GM18526 (cell line): Measurements from ENCODE around the gene WDR35.
A peak's percentile ranks its signal among the peaks of the same experiment; 100 is the strongest.

ENCODE experiments used
- POLR2A ChIP-seq: IDR thresholded peaks from 3 replicates; pipeline ENCODE4 v1.6.1; 2011; ENCODE audit not compliant: insufficient read length; ENCODE audit errors: extremely low read depth

WDR35 gene

GRCh38 chr2:19989667-19990415, at the start of gene WDR35:
WDR35 (minus strand) TSS chr2:19990105; CDS start chr2:19990015, 90 bp downstream.
- peak; percentile 84 for TF ChIP-seq POLR2A

DNA sequence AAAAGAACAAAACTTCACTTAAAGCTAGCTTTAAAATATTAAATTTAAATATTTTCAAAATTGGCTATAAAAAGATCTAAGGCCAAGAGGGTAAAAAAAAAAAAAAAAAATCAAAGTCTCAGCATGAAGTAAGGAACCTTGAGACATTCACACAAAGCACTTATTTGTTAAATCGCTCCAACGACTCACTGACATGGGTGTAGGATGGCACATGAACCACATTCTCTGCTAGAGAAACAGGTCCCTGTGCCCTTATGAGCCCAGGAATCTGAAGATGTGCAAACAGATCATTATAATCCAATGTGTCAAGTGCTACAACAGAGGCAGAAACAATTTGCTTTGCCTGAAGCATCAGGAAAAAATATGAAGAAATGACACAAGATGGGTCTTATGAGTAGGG, 47.8 kb upstream of the WDR35 start:
- TF ChIP-seq POLR2A, result no peak

- no peak for TF ChIP-seq POLR2A
Observed at GRCh38 chr2:20035955-20036666, 46.2 kb upstream of the WDR35 start.

GRCh38 chr2:20034821-20035220, 44.9 kb upstream of the WDR35 start:
- TF ChIP-seq POLR2A, result no peak

DNA sequence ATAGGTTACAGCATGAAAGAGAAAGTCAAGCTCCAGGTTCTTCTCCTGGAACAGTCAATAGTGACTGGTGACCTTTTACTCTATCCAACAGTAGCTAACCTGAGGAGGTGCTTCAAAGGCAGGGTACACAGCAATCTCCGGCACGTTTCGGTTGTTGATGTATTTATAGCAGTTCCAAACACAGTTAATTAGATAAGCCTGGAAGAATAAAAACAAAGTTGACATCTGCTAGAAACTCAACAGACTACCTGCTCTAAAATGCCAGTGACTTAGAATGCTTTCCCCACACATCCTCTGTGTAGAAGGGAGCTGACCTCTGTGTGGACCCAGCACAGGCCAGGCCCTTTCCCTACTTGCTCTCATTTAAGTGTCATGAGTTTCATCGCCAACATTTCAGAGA, 44.3 kb upstream of the WDR35 start:
- no peak for TF ChIP-seq POLR2A

- no peak for TF ChIP-seq POLR2A
Observed at GRCh38 chr2:20033322-20033721, 43.4 kb upstream of the WDR35 start.

DNA sequence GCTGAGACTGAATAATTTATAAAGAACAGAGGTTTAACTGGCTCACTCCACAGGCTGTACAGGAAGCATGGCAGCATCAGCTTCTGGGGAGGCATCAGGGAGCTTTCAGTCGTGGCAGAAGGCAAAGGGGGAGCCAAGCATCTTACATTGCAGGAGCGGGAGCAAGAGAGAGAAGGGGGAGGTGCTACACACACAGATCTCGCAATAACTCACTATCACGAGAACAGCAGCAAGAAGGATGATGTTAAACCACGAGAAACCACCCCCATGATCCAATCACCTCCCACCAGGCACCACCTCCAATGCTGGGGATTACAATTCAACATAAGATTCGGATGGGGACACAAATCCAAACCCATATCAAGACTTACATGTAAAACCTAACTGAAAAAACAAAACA, 40.3 kb upstream of the WDR35 start:
- no peak for TF ChIP-seq POLR2A

DNA sequence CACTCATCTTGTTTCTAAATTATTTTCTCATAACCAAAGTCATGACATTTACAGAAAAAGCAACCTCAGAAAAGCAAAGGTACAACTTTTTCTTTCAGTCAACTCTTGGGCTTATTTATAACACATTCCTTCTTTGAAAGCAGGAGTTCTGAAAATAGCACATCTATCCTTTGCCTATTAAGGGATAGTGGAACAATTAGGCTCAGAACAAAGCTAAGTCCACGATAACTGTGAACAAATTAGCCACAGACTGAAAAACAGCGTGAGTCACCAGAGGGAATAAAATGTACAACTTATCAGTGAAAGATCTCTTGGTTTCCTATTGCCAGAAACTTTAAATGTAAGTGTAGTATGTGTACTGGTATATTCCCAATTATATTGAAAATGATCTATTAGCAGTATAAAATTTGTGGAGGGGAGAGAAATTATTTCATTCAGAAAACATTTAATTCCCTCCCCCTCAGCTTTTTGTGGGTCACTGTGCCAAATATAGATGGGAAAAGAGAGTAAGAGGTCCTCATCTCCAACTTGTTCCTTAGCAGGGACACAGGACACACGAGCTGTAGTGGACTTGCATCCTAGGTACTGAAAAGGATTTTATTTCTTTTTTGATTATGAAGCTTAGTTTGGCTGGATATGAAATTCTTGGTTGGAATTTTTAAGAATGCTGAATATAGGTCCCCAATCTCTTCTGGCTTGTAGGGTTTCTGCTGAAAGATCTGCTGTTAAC, 38.0 kb upstream of the WDR35 start:
- TF ChIP-seq POLR2A, result no peak

GRCh38 chr2:20027260-20027677, 37.4 kb upstream of the WDR35 start:
- TF ChIP-seq POLR2A, result no peak

DNA sequence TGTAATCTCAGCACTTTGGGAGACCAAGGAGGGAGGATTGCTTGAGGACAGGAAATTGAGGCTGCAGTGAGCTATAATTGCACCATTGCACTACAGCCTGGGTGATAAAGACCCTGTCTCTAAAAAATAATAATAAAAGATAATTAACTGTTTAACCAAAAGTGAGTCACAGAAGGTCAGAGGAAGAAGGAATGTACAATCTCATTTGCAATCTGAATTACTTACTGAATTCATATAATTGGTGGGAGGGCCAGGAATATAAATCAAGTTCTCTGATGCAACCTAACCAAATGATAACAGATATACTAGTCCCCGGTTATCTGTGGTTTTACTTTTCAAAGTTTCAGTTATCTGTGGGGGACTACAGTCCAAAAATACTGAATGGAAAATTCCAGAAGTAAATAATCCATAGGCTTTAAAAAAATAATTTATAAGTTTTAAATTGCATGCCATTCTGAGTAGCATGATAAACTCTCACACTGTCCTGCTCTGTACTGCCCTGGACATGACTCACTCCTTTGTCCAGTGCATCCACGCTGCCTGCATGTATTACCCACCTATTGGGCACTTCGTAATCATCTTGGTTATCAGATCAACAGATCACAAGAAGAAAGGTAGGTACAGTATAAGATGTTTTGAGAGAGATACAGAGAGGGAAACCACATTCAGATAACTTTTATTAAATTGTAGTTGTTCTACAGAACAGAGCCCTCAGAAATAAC, 35.3 kb upstream of the WDR35 start:
- no peak for TF ChIP-seq POLR2A

DNA sequence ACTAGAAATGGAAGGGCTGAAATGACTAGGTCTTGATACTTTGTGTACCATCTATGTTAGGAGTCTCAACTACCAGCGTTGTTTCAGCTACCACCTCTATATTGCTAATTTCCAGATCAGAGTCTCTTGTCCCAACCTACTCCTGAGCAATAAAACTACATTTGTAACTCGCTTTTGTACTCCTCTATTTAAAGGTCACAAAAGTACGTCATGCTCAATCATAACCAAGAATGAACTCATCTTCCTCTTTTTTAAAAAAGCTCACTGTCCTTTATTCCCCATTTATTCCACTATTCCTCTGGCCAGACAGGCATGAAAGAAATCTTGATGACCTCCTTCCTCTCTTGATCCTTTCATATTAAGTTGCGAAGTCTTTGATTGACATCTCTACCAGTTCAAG, 33.8 kb upstream of the WDR35 start:
- TF ChIP-seq POLR2A, result no peak

DNA sequence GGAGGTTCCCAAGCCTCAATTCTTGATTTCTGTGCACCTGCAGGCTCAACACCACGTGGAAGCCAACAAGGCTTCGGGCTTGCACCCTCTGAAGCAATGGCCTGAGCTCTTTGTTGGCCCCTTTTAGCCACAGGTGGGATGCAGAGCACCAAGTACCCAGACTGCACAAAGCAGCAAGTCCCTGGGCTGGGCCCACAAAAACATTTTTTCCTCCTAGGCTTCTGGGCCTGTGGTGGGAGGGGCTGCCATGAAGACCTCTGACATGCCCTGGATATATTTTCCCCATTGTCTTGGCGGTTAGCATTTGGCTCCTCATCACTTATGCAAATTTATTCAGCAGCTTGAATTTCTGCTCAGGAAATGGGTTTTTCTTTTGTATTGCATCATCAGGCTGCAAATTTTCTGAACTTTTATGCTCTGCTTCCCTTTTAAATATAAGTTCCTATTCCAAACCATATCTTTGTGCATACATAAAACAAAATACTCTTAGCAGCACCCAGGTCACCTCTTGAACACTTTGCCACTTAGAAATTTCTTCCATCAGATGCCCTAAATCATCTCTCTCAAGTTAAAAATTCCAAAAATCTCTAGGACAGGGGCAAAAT, 31.6 kb upstream of the WDR35 start:
- no peak for TF ChIP-seq POLR2A

DNA sequence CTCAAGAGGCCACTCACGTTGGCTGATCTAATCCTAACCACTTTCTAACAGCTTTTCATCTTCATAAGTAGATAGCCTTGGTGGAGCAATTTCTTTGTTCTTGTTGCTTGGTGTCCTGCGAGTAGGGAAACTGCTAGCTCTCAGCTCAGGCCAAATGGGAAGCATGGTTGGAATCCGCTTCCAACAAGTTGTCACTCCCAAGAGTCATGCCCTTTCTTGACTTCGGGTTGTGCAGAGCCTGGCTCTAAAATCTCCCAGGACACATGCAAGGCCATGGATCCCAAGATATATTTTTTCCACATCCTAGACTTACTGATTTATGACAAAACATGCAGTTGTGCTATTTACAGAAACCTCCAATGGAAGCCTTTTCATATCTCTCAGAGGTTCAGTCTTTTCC, 29.8 kb upstream of the WDR35 start:
- no peak for TF ChIP-seq POLR2A

DNA sequence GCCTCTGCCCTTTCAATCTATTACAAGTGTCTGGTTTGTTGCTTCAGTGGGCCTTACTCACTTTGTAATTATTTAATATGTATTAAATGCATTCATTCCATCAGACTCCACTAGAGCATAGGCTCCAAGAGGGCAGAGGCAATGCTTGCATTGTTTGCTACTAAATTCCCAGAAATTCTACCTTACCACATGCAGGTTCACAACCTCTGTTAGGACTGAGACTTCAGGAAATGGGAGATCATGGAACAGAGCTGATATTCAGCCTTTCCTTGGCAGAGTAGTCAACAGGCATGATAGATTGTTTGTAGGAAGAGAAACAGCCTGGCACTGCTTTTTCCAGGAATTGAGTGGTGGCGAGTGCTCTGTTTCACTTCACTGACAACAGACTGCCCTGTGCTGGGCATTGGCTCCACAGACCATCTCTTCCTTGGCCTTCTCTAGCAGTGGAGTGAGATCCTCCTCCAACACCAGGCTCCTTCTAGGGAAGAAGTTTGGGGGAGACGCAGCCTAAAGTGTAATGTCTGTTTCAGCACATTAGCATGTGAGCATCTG, 28.8 kb upstream of the WDR35 start:
- no peak for TF ChIP-seq POLR2A

GRCh38 chr2:20016346-20016745, 26.4 kb upstream of the WDR35 start:
- no peak for TF ChIP-seq POLR2A
